Measurements from ENCODE around the gene PDE10A. TPM values are rescaled to one million over a fixed set of nuclear protein-coding genes. Genes with fewer than 3 reads are reported as not detected.

The PDE10A gene
- total and polyA plus RNA-seq, 2 of the 4 experiments (the other 2 are of a cell fraction) = 3.4 to 12.4 TPM

- Histone ChIP-seq H2BK20ac (ENCODE audit: low read depth, low read length) (no peak overlapping the region), H3K18ac (ENCODE audit: low read depth, low read length) (no peak overlapping the region), H3K56ac (ENCODE audit: extremely low read depth, insufficient read depth, low read length) (no peak overlapping the region), H2AK5ac (ENCODE audit: low read depth, low read length) (no peak overlapping the region), H2AFZ (replicated peaks; ENCODE audit: low read length, poor library complexity) (no peak overlapping the region), H3K14ac (replicated peaks; ENCODE audit: low read depth, low read length) (no peak overlapping the region), H3K23ac (ENCODE audit: low read depth, low read length) (no peak overlapping the region), H3K4me3 (ENCODE audit: insufficient read depth, low read depth, low read length) (no peak overlapping the region), H2BK5ac (ENCODE audit: low read depth, low read length, poor library complexity, severe bottlenecking) (no peak overlapping the region), H2BK15ac (ENCODE audit: low read depth, low read length) (no peak overlapping the region), H3K27ac (ENCODE audit: insufficient read depth, low read length) (no peak overlapping the region), H3K4me1 (ENCODE audit: control insufficient read depth, insufficient read depth, low read length) (no peaks in the 10 kb centered on the region), H4K8ac (ENCODE audit: low read depth in 2 of 2, low read length in 2 of 2) (no peak overlapping the region), H3K4ac (ENCODE audit: low read depth, low read length) (no peak overlapping the region), H3K4me2 (ENCODE audit: low read depth, low read length) (no peak overlapping the region), H3K9me1 (ENCODE audit: insufficient read depth, low read length) (no peaks in the 10 kb centered on the region), H3K79me1 (ENCODE audit: low read depth in 1 of 2, low read length in 2 of 2) (no peaks in the 10 kb centered on the region), H3K36me3 (ENCODE audit: control insufficient read depth, insufficient read depth, low read length) (no peaks in the 10 kb centered on the region), H3K9ac (ENCODE audit: low read depth, low read length) (no peak overlapping the region), H2AK9ac (replicated peaks; ENCODE audit: low read depth, low read length, poor library complexity) (no peak overlapping the region), H3K27me3 (ENCODE audit: control insufficient read depth, insufficient read depth, low read length) (no peaks in the 10 kb centered on the region; the same call in 1 of the 2 replicates), H2BK120ac (ENCODE audit: low read depth, low read length) (no peak overlapping the region), H3K9me3 (ENCODE audit: control insufficient read depth, insufficient read depth, low read length) (no peaks in the 10 kb centered on the region), H4K20me1 (ENCODE audit: insufficient read depth, low read length) (no peaks in the 10 kb centered on the region), H4K91ac (ENCODE audit: insufficient read depth, low read depth, low read length) (no peak overlapping the region), H4K5ac (ENCODE audit: low read depth, low read length) (no peak overlapping the region)
- intact Hi-C loops (cut with micrococcal nuclease) (no loop called here), dilution Hi-C loops (cut with HindIII; ENCODE audit: low sequenced_read_pairs, unreplicated experiment) (no loop called here), in situ Hi-C loops (cut with MboI; ENCODE audit: low sequenced_read_pairs) (no loop called here)
- BruUV-seq (replicated peaks) = no TSS peak
- ATAC-seq (ENCODE audit: low read depth) = no peak
- CTCF ChIA-PET = no interaction called here
- WGBS, 2 experiments (ENCODE audit: extremely low coverage in 2 of 2, insufficient read length in 1 of 2) = no CpG with 5 or more reads among the region's 10 CpGs
- POLR2A ChIA-PET (ENCODE audit: unreplicated experiment) = no interaction called here
- DNase-seq = no peak
- TF ChIP-seq CTCF (conservative IDR thresholded peaks at IDR 0.05; ENCODE audit: low read depth, low read length) = no peak
- TF ChIP-seq CEBPB (IDR thresholded peaks at IDR 0.05; ENCODE audit: low read depth, low read length) = no peak
Observed at GRCh38 chr6:165684333-165684732, 21.3 kb upstream of the PDE10A start.
